ENCODE results near the gene F7.

The F7 gene

GRCh38 chr13:113153810-113154748, 48.5 kb downstream of the F7 start:
- Histone ChIP-seq H3K36me3 (replicated peaks) (no peaks in the 10 kb centered on the region), H3K27me3 (replicated peaks) (no peaks in the 10 kb centered on the region), H3K27ac (peak overlapping the region; percentile 42), H3K4me3 (ENCODE audit: low read depth, low read length) (peak overlapping the region; percentile 47)
- in situ Hi-C loops (cut with HindIII; ENCODE audit: low pct_ligation_motif_present, low sequenced_read_pairs) = no loop called here
- peak; percentile 38 for DNase-seq
- TF ChIP-seq CTCF (IDR thresholded peaks at IDR 0.05; ENCODE audit: low read depth, low read length, missing control alignments) = no peak

- in situ Hi-C loops (cut with HindIII; ENCODE audit: low pct_ligation_motif_present, low sequenced_read_pairs) = no loop called here
- no peaks in the 10 kb centered on the region for H3K27me3 ChIP-seq (replicated peaks)
- TF ChIP-seq CTCF (IDR thresholded peaks at IDR 0.05; ENCODE audit: low read depth, low read length, missing control alignments) = no peak
- no peaks in the 10 kb centered on the region for H3K36me3 ChIP-seq (replicated peaks)
- H3K4me3 ChIP-seq (ENCODE audit: low read depth, low read length) = no peak overlapping the region
- DNase-seq = no peak
- no peak overlapping the region for H3K27ac ChIP-seq
These were observed 49.6 kb downstream of the F7 start for GRCh38 chr13:113155201-113155600.

GRCh38 chr13:113155982-113156655, 50.5 kb downstream of the F7 start:
- H3K27ac ChIP-seq = no peak overlapping the region
- no peaks in the 10 kb centered on the region for H3K36me3 ChIP-seq (replicated peaks)
- H3K4me3 ChIP-seq (ENCODE audit: low read depth, low read length) = no peak overlapping the region
- TF ChIP-seq CTCF (IDR thresholded peaks at IDR 0.05; ENCODE audit: low read depth, low read length, missing control alignments) = no peak
- DNase-seq = no peak
- no peaks in the 10 kb centered on the region for H3K27me3 ChIP-seq (replicated peaks)
- in situ Hi-C loops (cut with HindIII; ENCODE audit: low pct_ligation_motif_present, low sequenced_read_pairs) = no loop called here

GRCh38 chr13:113157206-113157928, 51.8 kb downstream of the F7 start:
- DNase-seq = no peak
- Histone ChIP-seq H3K4me3 (ENCODE audit: low read depth, low read length) (no peak overlapping the region), H3K27ac (no peak overlapping the region), H3K36me3 (replicated peaks) (no peaks in the 10 kb centered on the region), H3K27me3 (replicated peaks) (no peaks in the 10 kb centered on the region)
- no peak for TF ChIP-seq CTCF (IDR thresholded peaks at IDR 0.05; ENCODE audit: low read depth, low read length, missing control alignments)
- in situ Hi-C loops (cut with HindIII; ENCODE audit: low pct_ligation_motif_present, low sequenced_read_pairs) = no loop called here

GRCh38 chr13:113157929-113158747, 52.5 kb downstream of the F7 start, which contains the start of gene PROZ:
Gene PROZ (plus strand): TSS chr13:113158648. CDS start chr13:113158661, 13 bp downstream.
- Histone ChIP-seq H3K4me3 (ENCODE audit: low read depth, low read length) (no peak within 1 kb of the TSS), H3K36me3 (replicated peaks) (no peaks in the 10 kb centered on the region), H3K27ac (no peak within 1 kb of the TSS), H3K27me3 (replicated peaks) (no peaks in the 10 kb centered on the region)
- in situ Hi-C loops (cut with HindIII; ENCODE audit: low pct_ligation_motif_present, low sequenced_read_pairs) = no loop called here
- TF ChIP-seq CTCF (IDR thresholded peaks at IDR 0.05; ENCODE audit: low read depth, low read length, missing control alignments) = no peak
- no peak for DNase-seq

Data from brain microvascular endothelial cell (primary cell).